Activated naive CD8-positive, alpha-beta T cell treated with anti-CD3 and anti-CD28 coated beads, Interleukin-2, amount 10 ng/mL, durations not matched to agents 7 days and 5 days (primary cell): ENCODE measurements around the gene TMEM121. TPM values are rescaled to one million over a fixed set of nuclear protein-coding genes. Genes with fewer than 3 reads are reported as not detected.
A peak's percentile ranks its signal among the peaks of the same experiment; 100 is the strongest.

Source experiments
- ATAC-seq: fragments of 150-1000 bp; cut with Tn5 transposase; one replicate; pipeline ENCODE4 v1.10.0; 2021; ENCODE audit warnings: low read depth, moderate library complexity
- POLR2A ChIA-PET: fragments of 350-600 bp; sonication (Branson Sonifier 250); formaldehyde crosslinking; loops from one replicate; lab custom pipeline; 2021; ENCODE audit warnings: antibody characterized with exemption; lab: Charles Lee
- DNase-seq: peaks from one replicate; pipeline ENCODE4 v3.0.0; 2021
- H3K27ac Mint-ChIP-seq: one replicate; pipeline ENCODE4 v1.8.0; 2022; ENCODE audit warnings: mild to moderate bottlenecking, mixed read lengths
- H3K27me3 Mint-ChIP-seq: one replicate; pipeline ENCODE4 v1.8.0; 2022; ENCODE audit warnings: mild to moderate bottlenecking, moderate library complexity, mixed read lengths
- H3K36me3 Mint-ChIP-seq: one replicate; pipeline ENCODE4 v1.8.0; 2021; ENCODE audit warnings: mild to moderate bottlenecking, mixed read lengths
- H3K4me1 Mint-ChIP-seq: one replicate; pipeline ENCODE4 v1.8.0; 2021; ENCODE audit warnings: mixed read lengths
- H3K4me3 Mint-ChIP-seq: one replicate; pipeline ENCODE4 v1.8.0; 2022; ENCODE audit warnings: mild to moderate bottlenecking, moderate library complexity, mixed read lengths
- H3K9me3 Mint-ChIP-seq: one replicate; pipeline ENCODE4 v1.8.0; 2021; ENCODE audit warnings: mixed read lengths
- total RNA-seq, 2 experiments: library from RNA; stranded (reverse); gene quantifications; one replicate each; pipeline ENCODE4 v1.2.3, GENCODE V29; 2021

Gene TMEM121
- total RNA-seq, 2 experiments from 2014 or later: 8.1 to 8.8 TPM

- peak; percentile 10 for DNase-seq
- H3K4me1 Mint-ChIP-seq: peaks cover 6% of the 10 kb centered on the region
Observed at GRCh38 chr14:105508069-105508468, 18.3 kb upstream of the TMEM121 start.

DNA sequence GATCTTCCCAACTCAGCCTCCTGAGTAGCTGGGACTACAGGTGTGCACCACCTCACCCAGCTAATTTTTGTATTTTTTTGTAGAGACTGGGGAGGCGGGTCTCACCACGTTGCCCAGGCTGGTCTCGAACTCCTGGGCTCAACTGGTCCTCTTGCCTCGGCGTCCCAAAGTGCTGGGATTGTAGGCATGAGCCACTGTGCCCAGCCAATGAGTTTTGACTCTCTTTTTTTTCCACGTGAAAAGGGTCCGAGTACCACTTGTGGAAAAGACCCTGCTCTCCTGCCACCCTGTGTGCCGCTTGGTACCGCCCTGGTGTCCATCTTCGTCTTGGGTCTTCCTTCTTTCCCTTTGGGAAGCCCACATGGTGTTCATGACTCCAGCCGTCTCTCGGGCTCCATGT lies 17.8 kb upstream of the TMEM121 start:
- DNase-seq (peak; percentile 4), ATAC-seq (no peak)
- Mint-ChIP-seq H3K4me1 (peaks cover 6% of the 10 kb centered on the region), H3K9me3 (no peaks in the 10 kb centered on the region), H3K27ac (no peak overlapping the region), H3K27me3 (peaks cover 23% of the 10 kb centered on the region), H3K4me3 (no peak overlapping the region), H3K36me3 (no peaks in the 10 kb centered on the region)
- POLR2A ChIA-PET: no interaction called here

More at GRCh38 chr14:105508069-105508468, 18.3 kb upstream of the TMEM121 start:
- Mint-ChIP-seq H3K9me3 (no peaks in the 10 kb centered on the region), H3K27ac (no peak overlapping the region), H3K27me3 (peaks cover 24% of the 10 kb centered on the region), H3K4me3 (no peak overlapping the region), H3K36me3 (no peaks in the 10 kb centered on the region)
- no peak for ATAC-seq
- POLR2A ChIA-PET: no interaction called here

DNA sequence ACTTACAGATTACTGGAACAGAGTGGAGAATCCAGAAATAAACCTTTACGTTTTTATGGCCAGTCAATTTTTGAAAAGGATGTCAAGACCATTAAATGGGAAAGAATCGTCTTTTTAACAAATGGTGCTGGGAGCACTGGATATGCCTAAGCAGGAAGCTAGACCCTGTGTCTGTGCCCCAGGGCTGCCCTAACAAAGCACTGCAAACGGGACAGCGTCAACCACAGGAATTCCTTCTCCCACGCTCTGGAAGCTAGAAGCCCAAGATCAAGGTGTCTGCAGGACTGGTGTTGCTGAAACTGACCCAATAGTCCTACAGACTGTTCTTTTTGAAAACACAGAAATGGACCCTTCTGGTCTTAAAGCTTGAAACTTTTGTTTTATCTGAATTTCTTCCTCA lies 9.3 kb upstream of the TMEM121 start:
- POLR2A ChIA-PET: no interaction called here
- H3K9me3 Mint-ChIP-seq: no peaks in the 10 kb centered on the region
- H3K27me3 Mint-ChIP-seq: peaks cover 42% of the 10 kb centered on the region

DNA sequence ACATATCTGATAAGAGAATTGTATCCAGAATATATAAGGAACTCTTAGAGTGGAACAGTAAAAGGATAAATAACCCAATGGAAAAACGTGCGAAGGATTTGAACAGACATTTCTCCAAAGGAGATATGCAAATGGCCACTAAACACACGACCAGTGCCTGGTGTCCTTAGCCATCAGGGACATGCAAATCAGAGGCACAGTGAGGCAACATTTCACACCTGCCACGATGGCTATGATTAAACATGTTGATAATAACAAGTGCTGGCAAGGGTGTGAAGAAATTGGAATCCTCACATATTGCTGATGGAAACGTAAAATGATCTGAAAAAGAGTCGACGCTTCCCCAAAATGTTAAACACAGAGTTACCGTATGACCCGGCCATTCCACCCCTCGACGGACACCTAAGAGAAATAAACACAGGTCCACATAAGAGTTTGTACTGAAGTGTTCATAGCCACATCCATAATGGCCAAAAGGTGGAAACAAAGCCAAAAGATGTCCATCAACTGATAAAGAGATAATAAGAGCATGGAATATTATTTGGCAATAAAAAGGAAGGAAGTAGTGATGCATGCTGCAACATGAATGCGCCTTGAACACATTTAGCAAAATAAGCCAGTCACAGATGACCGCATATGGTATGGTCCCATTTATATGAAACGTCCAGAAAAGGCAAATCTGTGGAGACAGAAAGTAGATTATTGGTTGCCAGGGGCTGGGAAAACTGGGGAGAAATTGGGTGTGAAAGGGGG lies 6.3 kb upstream of the TMEM121 start:
- DNase-seq (peak; percentile 2), ATAC-seq (no peak)
- Mint-ChIP-seq H3K9me3 (no peaks in the 10 kb centered on the region), H3K4me1 (peaks cover 3% of the 10 kb centered on the region), H3K4me3 (no peak overlapping the region), H3K36me3 (no peaks in the 10 kb centered on the region), H3K27me3 (peaks cover 50% of the 10 kb centered on the region), H3K27ac (no peak overlapping the region)
- POLR2A ChIA-PET: no interaction called here

More for the DNA sequence above, 9.3 kb upstream of the TMEM121 start:
- Mint-ChIP-seq H3K4me3 (no peak overlapping the region), H3K36me3 (no peaks in the 10 kb centered on the region), H3K27ac (no peak overlapping the region), H3K4me1 (no peaks in the 10 kb centered on the region)
- ATAC-seq: no peak
- no peak for DNase-seq

GRCh38 chr14:105525326-105525725 lies 1.1 kb upstream of the TMEM121 start:
- Mint-ChIP-seq H3K4me1 (peaks cover 12% of the 10 kb centered on the region), H3K27ac (no peak overlapping the region), H3K4me3 (peak overlapping the region; percentile 44), H3K27me3 (peaks cover 34% of the 10 kb centered on the region), H3K36me3 (no peaks in the 10 kb centered on the region), H3K9me3 (no peaks in the 10 kb centered on the region)
- POLR2A ChIA-PET: no interaction called here
- DNase-seq: no peak
- ATAC-seq: no peak

DNA sequence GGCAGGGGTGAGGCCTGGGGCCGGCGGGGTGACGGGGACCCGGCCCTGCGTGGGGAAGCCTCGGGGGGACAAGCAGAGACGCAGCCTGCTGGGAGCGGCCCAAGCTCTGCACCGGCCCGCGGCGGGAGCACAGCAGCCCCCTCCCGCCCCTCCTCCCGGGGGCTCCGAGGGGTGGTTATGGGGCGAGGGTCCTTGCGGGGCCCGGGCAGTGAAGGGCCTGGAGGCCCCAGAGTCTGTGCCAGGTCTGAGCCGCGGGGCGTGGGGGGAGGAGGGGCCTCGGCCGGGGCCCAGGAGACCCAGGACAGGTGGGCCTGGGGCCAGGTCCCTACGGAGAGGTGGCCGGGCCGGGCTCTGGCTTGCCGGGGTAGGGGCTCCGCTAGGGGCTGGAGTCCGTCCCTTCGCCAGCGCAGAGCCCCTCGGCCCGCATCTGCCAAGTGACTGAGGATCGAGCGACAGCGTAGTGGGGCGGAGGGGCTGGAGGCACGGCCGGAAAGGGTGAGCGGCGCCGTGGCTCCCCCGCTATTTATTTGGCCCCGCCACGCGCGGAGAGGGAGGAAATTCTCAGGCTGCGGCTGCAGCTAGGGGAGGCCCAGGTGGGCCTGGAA lies 495 bp downstream of the TMEM121 start:
- Mint-ChIP-seq H3K27me3 (peaks cover 34% of the 10 kb centered on the region), H3K27ac (peak overlapping the region; percentile 80), H3K4me1 (peaks cover 14% of the 10 kb centered on the region), H3K36me3 (no peaks in the 10 kb centered on the region), H3K4me3 (peak overlapping the region; percentile 78), H3K9me3 (no peaks in the 10 kb centered on the region)
- DNase-seq: peak; percentile 51
- POLR2A ChIA-PET: interaction anchor here (0.6 to 1.0 kb wide), 2 partner anchors 46 to 113 kb away, joined by 3 to 4 read pairs; no protein-coding TSS in a partner anchor
- ATAC-seq: no peak

DNA sequence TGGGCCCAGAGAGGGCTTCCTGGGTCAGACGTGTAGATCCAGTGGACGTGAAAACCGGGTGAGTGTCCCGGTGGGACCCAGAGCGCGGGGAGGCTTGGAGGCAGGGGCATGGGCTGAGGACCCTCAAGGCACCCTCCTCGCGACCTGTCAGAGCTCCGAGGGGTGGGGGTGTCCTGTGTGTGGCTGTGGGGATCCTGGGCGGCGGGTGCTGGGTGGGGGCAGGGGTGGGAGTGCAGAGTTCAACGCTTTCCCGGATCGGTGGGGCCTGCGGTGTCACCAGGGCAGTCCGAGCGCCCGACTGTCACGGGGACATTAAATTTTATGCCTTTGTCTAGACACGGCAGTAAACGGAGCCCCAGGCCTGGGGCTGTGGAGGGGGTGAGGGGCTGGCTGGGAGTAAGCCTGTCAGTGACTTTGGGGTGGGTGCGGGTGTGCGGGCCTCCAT lies 1.0 kb downstream of the TMEM121 start:
- Mint-ChIP-seq H3K27ac (peak overlapping the region; percentile 80), H3K9me3 (no peaks in the 10 kb centered on the region), H3K4me3 (peak overlapping the region; percentile 78), H3K27me3 (peaks cover 34% of the 10 kb centered on the region), H3K36me3 (no peaks in the 10 kb centered on the region), H3K4me1 (peaks cover 14% of the 10 kb centered on the region)
- DNase-seq: no peak
- POLR2A ChIA-PET: interaction anchor here (0.6 to 1.0 kb wide), 2 partner anchors 46 to 114 kb away, joined by 3 to 4 read pairs; no protein-coding TSS in a partner anchor
- ATAC-seq: no peak

- H3K27me3 Mint-ChIP-seq: peaks cover 30% of the 10 kb centered on the region
- POLR2A ChIA-PET: interaction anchor here (0.6 to 2.2 kb wide), 6 partner anchors 38 to 223 kb away, joined by 3 to 18 read pairs (median 6); no protein-coding TSS in a partner anchor
- peaks cover 17% of the 10 kb centered on the region for H3K4me1 Mint-ChIP-seq
- DNase-seq: peak; percentile 92
- peak overlapping the region; percentile 78 for H3K4me3 Mint-ChIP-seq
- H3K27ac Mint-ChIP-seq: peak overlapping the region; percentile 76
- H3K9me3 Mint-ChIP-seq: no peaks in the 10 kb centered on the region
- ATAC-seq: peak; percentile 62
- no peaks in the 10 kb centered on the region for H3K36me3 Mint-ChIP-seq
Observed at GRCh38 chr14:105527826-105528585, 1.6 kb downstream of the TMEM121 start.

- H3K27ac Mint-ChIP-seq: peak overlapping the region; percentile 86
- H3K27me3 Mint-ChIP-seq: peaks cover 24% of the 10 kb centered on the region
- POLR2A ChIA-PET: interaction anchor here (1.2 to 2.2 kb wide), 4 partner anchors 39 to 158 kb away, joined by 6 to 18 read pairs (median 12); no protein-coding TSS in a partner anchor
- DNase-seq (peak; percentile 62), ATAC-seq (peak; percentile 8)
- peaks cover 17% of the 10 kb centered on the region for H3K4me1 Mint-ChIP-seq
- peak overlapping the region; percentile 79 for H3K4me3 Mint-ChIP-seq
- no peaks in the 10 kb centered on the region for H3K9me3 Mint-ChIP-seq
- no peaks in the 10 kb centered on the region for H3K36me3 Mint-ChIP-seq
Observed at GRCh38 chr14:105528586-105529318, 2.4 kb downstream of the TMEM121 start.

DNA sequence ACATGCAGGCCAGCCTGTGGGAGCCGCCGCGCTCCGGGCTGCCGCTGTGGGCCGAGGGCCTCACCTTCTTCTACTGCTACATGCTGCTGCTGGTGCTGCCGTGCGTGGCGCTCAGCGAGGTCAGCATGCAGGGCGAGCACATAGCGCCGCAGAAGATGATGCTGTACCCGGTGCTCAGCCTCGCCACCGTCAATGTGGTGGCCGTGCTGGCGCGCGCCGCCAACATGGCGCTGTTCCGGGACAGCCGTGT lies 2.9 kb downstream of the TMEM121 start:
- DNase-seq (no peak), ATAC-seq (peak; percentile 11)
- Mint-ChIP-seq H3K4me1 (peaks cover 16% of the 10 kb centered on the region), H3K36me3 (no peaks in the 10 kb centered on the region), H3K27me3 (peaks cover 23% of the 10 kb centered on the region), H3K27ac (peak overlapping the region; percentile 86), H3K9me3 (no peaks in the 10 kb centered on the region), H3K4me3 (peak overlapping the region; percentile 79)
- POLR2A ChIA-PET: interaction anchor here (1.5 to 2.2 kb wide), 3 partner anchors 39 to 153 kb away, joined by 6 to 18 read pairs (median 16); no protein-coding TSS in a partner anchor

DNA sequence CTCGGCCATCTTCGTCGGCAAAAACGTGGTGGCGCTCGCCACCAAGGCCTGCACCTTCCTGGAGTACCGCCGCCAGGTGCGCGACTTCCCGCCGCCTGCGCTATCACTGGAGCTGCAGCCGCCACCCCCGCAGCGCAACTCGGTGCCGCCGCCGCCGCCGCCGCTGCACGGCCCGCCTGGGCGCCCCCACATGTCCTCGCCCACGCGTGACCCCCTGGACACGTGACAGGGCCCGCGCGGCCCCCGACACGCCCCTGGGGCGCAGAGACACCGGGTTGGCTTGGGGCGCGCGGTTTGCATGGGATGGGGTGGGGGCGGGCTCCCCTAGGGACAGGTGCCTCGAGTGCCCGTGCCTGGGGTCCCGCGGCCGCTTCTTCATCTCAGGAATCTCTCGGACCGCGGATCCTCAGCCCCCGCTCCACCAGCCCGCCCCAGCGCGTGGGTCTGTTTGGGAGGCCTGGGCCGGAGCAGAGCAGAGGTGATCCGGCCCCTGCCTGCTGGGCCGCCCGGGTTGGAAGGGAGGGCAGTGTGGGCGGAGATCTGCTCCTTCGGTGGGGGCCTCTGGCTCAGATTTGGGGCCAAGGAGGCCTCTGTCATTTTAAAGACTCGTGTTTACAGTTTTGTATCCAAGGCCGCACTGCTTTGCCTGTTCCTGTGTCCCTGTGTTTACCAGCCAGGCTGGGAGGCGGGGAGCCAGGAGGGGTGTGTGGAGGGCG lies 3.3 kb downstream of the TMEM121 start:
- H3K4me1 Mint-ChIP-seq: peaks cover 14% of the 10 kb centered on the region
- POLR2A ChIA-PET: interaction anchor here (1.6 to 2.2 kb wide), 2 partner anchors 40 to 48 kb away, joined by 16 to 18 read pairs; no protein-coding TSS in a partner anchor

More for the DNA sequence above, 3.3 kb downstream of the TMEM121 start:
- DNase-seq (peak; percentile 65), ATAC-seq (peak; percentile 13)
- H3K27ac Mint-ChIP-seq: peak overlapping the region; percentile 86
- no peaks in the 10 kb centered on the region for H3K36me3 Mint-ChIP-seq
- H3K9me3 Mint-ChIP-seq: no peaks in the 10 kb centered on the region
- peaks cover 18% of the 10 kb centered on the region for H3K27me3 Mint-ChIP-seq
- peak overlapping the region; percentile 79 for H3K4me3 Mint-ChIP-seq
